K562 (cell line): ENCODE measurements around the gene KIF1A. TPM values are rescaled to one million over a fixed set of nuclear protein-coding genes. Genes with fewer than 3 reads are reported as not detected.

Source experiments
- ATAC-seq: fragments of 200-7000 bp; cut with Tn5 transposase; 3 replicates; pipeline ENCODE4 v1.9.1; 2020; ENCODE audit warnings: moderate library complexity
- BruUV-seq: library from RNA; stranded (reverse); fragments of 400-500 nt; replicated peaks from 2 replicates; lab custom pipeline; 2021; lab: Mats Ljungman, UMichigan
- CTCF ChIA-PET: fragments of 300-600 bp; formaldehyde crosslinking; extraction: SDS; loops from one replicate; lab custom pipeline; 2021; ENCODE audit warnings: low intra/inter-chr PET ratio; lab: Yijun Ruan, JAX
- POLR2A ChIA-PET: fragments of 300-600, 350-650 bp; sonication (Branson Sonifier 250); formaldehyde crosslinking; extraction: SDS; loops from one replicate; lab custom pipeline; 2021; ENCODE audit warnings: antibody characterized with exemption, inconsistent platforms; lab: Yijun Ruan, JAX
- DNase-seq, 4 experiments: peaks; one replicate each; pipeline versions ENCODE4 v3.0.0 to v3.0.0-alpha.2; 2011 to 2018; ENCODE audit warnings: low spot score in 3 of 4, mixed read lengths in 3 of 4; ENCODE audit errors: extremely low read depth in 1 of 4
- FAIRE-seq: peaks from 2 replicates; lab custom pipeline; 2011; peaks lifted over from hg19 to GRCh38; lab: Jason Lieb, UNC
- H2AFZ ChIP-seq: 2 replicates; pipeline ENCODE4 v1.6.0; 2011; ENCODE audit warnings: low read depth, low read length, control low read depth, inconsistent platforms
- H3K27ac ChIP-seq: fragments of 200-600 bp; 3 replicates; pipeline ENCODE4 v1.8.0; 2011; ENCODE audit warnings: low read depth, mild to moderate bottlenecking, control low read depth, inconsistent platforms, low read length, moderate library complexity, mixed read lengths; ENCODE audit errors: extremely low read depth
- H3K27me3 ChIP-seq, 2 experiments: fragments of 300-600 bp in 1 of 2; 2 replicates in 1 of 2; 3 replicates in 1 of 2; pipeline versions ENCODE4 v1.6.0 to v1.8.0; 2011; ENCODE audit warnings: inconsistent platforms in 2 of 2, low read length in 2 of 2, mild to moderate bottlenecking in 1 of 2, mixed read lengths in 1 of 2, moderate library complexity in 1 of 2; ENCODE audit not compliant: control insufficient read depth in 2 of 2, insufficient read depth in 2 of 2
- H3K36me3 ChIP-seq: fragments of 300-600 bp; 3 replicates; pipeline ENCODE4 v1.8.0; 2011; ENCODE audit warnings: mild to moderate bottlenecking, low read length, inconsistent platforms; ENCODE audit not compliant: control insufficient read depth, insufficient read depth
- H3K4me1 ChIP-seq, 2 experiments: fragments of 200-600 bp in 1 of 2; replicated peaks in 1 of 2; 2 replicates in 1 of 2; 3 replicates in 1 of 2; pipeline versions ENCODE4 v1.5.1 to v1.8.0; 2011; ENCODE audit warnings: inconsistent platforms in 2 of 2, low read length in 2 of 2, mild to moderate bottlenecking in 1 of 2, mixed read lengths in 1 of 2, moderate library complexity in 1 of 2; ENCODE audit not compliant: control insufficient read depth in 2 of 2, insufficient read depth in 2 of 2
- H3K4me2 ChIP-seq: 2 replicates; pipeline ENCODE4 v1.6.1; 2011; ENCODE audit warnings: low read length, control low read depth, inconsistent platforms, mixed read lengths; ENCODE audit not compliant: insufficient read depth
- H3K4me3 ChIP-seq: fragments of 200-600 bp; sonication (generic), shearing (Covaris generic); 2 replicates; pipeline ENCODE4 v1.5.1; 2016; ENCODE audit warnings: control low read depth, inconsistent platforms
- H3K79me2 ChIP-seq: fragments of 200-600 bp; 3 replicates; pipeline ENCODE4 v1.8.0; 2011; ENCODE audit warnings: low read length, inconsistent platforms; ENCODE audit not compliant: control insufficient read depth, insufficient read depth
- H3K9ac ChIP-seq, 2 experiments: 2 replicates each; pipeline versions ENCODE4 v1.6.0 to v1.6.1; 2011; ENCODE audit warnings: low read depth in 2 of 2, low read length in 2 of 2, control low read depth in 1 of 2, inconsistent platforms in 1 of 2, mild to moderate bottlenecking in 1 of 2, mixed read lengths in 1 of 2; ENCODE audit not compliant: insufficient read depth in 1 of 2
- H3K9me1 ChIP-seq: one replicate; pipeline ENCODE4 v1.6.0; 2011; ENCODE audit warnings: inconsistent platforms, mild to moderate bottlenecking, low read length, moderate library complexity; ENCODE audit not compliant: control insufficient read depth, insufficient read depth
- H3K9me3 ChIP-seq: replicated peaks from 2 replicates; pipeline ENCODE4 v1.5.1; 2011; ENCODE audit warnings: low read depth, low read length, inconsistent platforms; ENCODE audit not compliant: control insufficient read depth, insufficient read depth
- H4K20me1 ChIP-seq: replicated peaks from 2 replicates; pipeline ENCODE4 v1.6.1; 2011; ENCODE audit warnings: low read length, inconsistent platforms, mixed read lengths; ENCODE audit not compliant: control insufficient read depth, insufficient read depth
- CTCFL ChIP-seq: IDR thresholded peaks from 2 replicates; pipeline ENCODE4 v1.6.1; 2011; ENCODE audit warnings: borderline replicate concordance, low read depth, mild to moderate bottlenecking, moderate library complexity, low read length; ENCODE audit not compliant: insufficient read depth, poor library complexity, severe bottlenecking
- HDAC1 ChIP-seq, 2 experiments: fragments of 450-650 bp; IDR thresholded peaks; 2 replicates each; pipeline ENCODE4 v1.6.1; 2016 to 2017; ENCODE audit warnings: inconsistent platforms in 1 of 2, mild to moderate bottlenecking in 1 of 2, moderate library complexity in 1 of 2
- MYNN ChIP-seq, 2 experiments: sonication (generic); formaldehyde crosslinking in 1 of 2; IDR thresholded peaks; 2 replicates each; pipeline versions ENCODE4 v1.5.0 to v1.6.1; 2016 to 2020; ENCODE audit warnings: antibody characterized with exemption in 1 of 2, missing genetic modification reagents in 1 of 2
- PURB ChIP-seq: sonication (generic); formaldehyde crosslinking; IDR thresholded peaks from 2 replicates; pipeline ENCODE4 v1.9.0; 2021; ENCODE audit warnings: low read depth, mild to moderate bottlenecking, missing genetic modification reagents
- TFAM ChIP-seq: fragments of 250-450 bp; sonication (Bioruptor Pico); conservative IDR thresholded peaks from 2 replicates; pipeline ENCODE4 v1.5.0; 2021; ENCODE audit warnings: mild to moderate bottlenecking, moderate library complexity
- VEZF1 ChIP-seq: fragments of 200-800 bp; sonication (Bioruptor generic); IDR thresholded peaks from 2 replicates; pipeline ENCODE4 v1.6.1; 2017; ENCODE audit warnings: missing genetic modification characterization, missing compliant biosample characterization
- ZBTB12 ChIP-seq: fragments of 250-450 bp; sonication (Bioruptor Pico); IDR thresholded peaks from 2 replicates; pipeline ENCODE4 v1.4.0; 2020
- ZNF586 ChIP-seq: fragments of 450-650 bp; formaldehyde crosslinking; conservative IDR thresholded peaks from 2 replicates; pipeline ENCODE4 v1.4.0; 2020; ENCODE audit warnings: mild to moderate bottlenecking, moderate library complexity
- WGBS: fragments of 100-300 bp; shearing (Covaris generic); methylation state at CpG from one replicate; pipeline ENCODE4 v1.1.6; 2016; ENCODE audit warnings: low coverage, mixed read lengths; ENCODE audit not compliant: insufficient coverage; ENCODE audit errors: missing lambda C conversion rate; 5-methylcytosine and 5-hydroxymethylcytosine counted together
- in situ Hi-C: fragments of 300-500 bp; cut with MboI; formaldehyde crosslinking; loops from 4 replicates; pipeline ENCODE4 v1.15.0; 2018; ENCODE audit warnings: inconsistent platforms, mixed read lengths
- intact Hi-C: fragments of 100-400 bp; cut with micrococcal nuclease; formaldehyde crosslinking; loops from 2 replicates; pipeline ENCODE4 v1.14.2; 2022
- polyA plus RNA-seq, 8 experiments: library from polyadenylated mRNA; depleted of rRNA in 4 of 8; stranded (reverse) in 5 of 8; unstranded in 3 of 8; fragments of >200 nt; fragmentation: Nextera tagmentation in 2 of 8; fragmentation: Illumina TruSeq in 1 of 8; extraction: Ambion mirVana in 2 of 8; extraction: Trizol in 1 of 8; gene quantifications; 2 replicates each; pipeline versions ENCODE4 v1.2.1 to v1.2.3, GENCODE V29; 2011 to 2014; ENCODE audit warnings: inconsistent platforms in 1 of 8, missing spikeins in 1 of 8
- total RNA-seq, 7 experiments: library from RNA; depleted of rRNA in 6 of 7; stranded (reverse); fragments of >200 nt in 6 of 7; fragmentation: Illumina TruSeq in 2 of 7; extraction: Trizol in 2 of 7; gene quantifications; 2 replicates each; pipeline versions ENCODE4 v1.2.1 to v1.2.3, GENCODE V29; 2011 to 2021; ENCODE audit warnings: low replicate concordance in 1 of 7

The KIF1A gene
- total and polyA plus RNA-seq, 9 of the 15 experiments (the other 6 are each of a cell fraction or from before 2014, with no cell fraction given) = 0.07 to 1.4 (median 0.45) TPM; not detected in 2

- no peak overlapping the region for H3K4me3 ChIP-seq
- H3K4me2 ChIP-seq = no peak overlapping the region
- DNase-seq (no peak), FAIRE-seq (no peak), ATAC-seq (no peak)
- WGBS = under 1% methylated on average over 15 of the region's 17 CpGs
- ChIA-PET CTCF (no interaction called here), POLR2A (interaction anchor here (0.5 to 1.2 kb wide), 2 partner anchors 10 to 474 kb away, joined by 3 read pairs; no protein-coding TSS in a partner anchor)
- H4K20me1 ChIP-seq = no peaks in the 10 kb centered on the region
- H3K9me3 ChIP-seq = no peaks in the 10 kb centered on the region
- intact Hi-C loops = no loop called here
- in situ Hi-C loops = no loop called here
- no peak overlapping the region for H3K9ac ChIP-seq
- no peaks in the 10 kb centered on the region for H3K9me1 ChIP-seq
- no peak overlapping the region for H2AFZ ChIP-seq
- TF ChIP-seq HDAC1 (IDR thresholded peaks at IDR 0.05) (no peak), TFAM (CRISPR knock-in tag) (no peak)
- peaks cover 9 to 69% of the 10 kb centered on the region in 2 experiments for H3K27me3 ChIP-seq
- no peaks in the 10 kb centered on the region for H3K36me3 ChIP-seq
- no peak overlapping the region for H3K27ac ChIP-seq
- no peaks in the 10 kb centered on the region; a peak in 1 of 5 replicates for H3K4me1 ChIP-seq
- H3K79me2 ChIP-seq = no peaks in the 10 kb centered on the region
- BruUV-seq = no TSS peak
Measured at GRCh38 chr2:240798327-240798905, 21.6 kb downstream of the KIF1A start.

- POLR2A ChIA-PET = interaction anchor here (1.2 kb wide), 1 partner anchor 9 kb away, joined by 3 read pairs; no protein-coding TSS in a partner anchor
- DNase-seq (no peak), ATAC-seq (no peak), FAIRE-seq (no peak)
- Histone ChIP-seq H3K27ac (no peak overlapping the region), H2AFZ (no peak overlapping the region), H3K36me3 (no peaks in the 10 kb centered on the region), H3K4me1 (no peaks in the 10 kb centered on the region; a peak in 1 of 5 replicates), H3K4me2 (no peak overlapping the region), H3K79me2 (no peaks in the 10 kb centered on the region), H4K20me1 (no peaks in the 10 kb centered on the region), H3K9me1 (no peaks in the 10 kb centered on the region), H3K9me3 (no peaks in the 10 kb centered on the region), H3K9ac (no peak overlapping the region), H3K4me3 (no peak overlapping the region), H3K27me3 (peaks cover 9 to 70% of the 10 kb centered on the region in 2 experiments)
- in situ Hi-C loops = no loop called here
- 0% methylated on average over 10 of the region's 12 CpGs for WGBS
- intact Hi-C loops = no loop called here
- CTCF ChIA-PET = no interaction called here
- BruUV-seq = no TSS peak
- no peak for TF ChIP-seq MYNN (IDR thresholded peaks at IDR 0.05)
- TF ChIP-seq MYNN (CRISPR knock-in tag; IDR thresholded peaks at IDR 0.05) = no peak
- TF ChIP-seq PURB (CRISPR knock-in tag) = no peak
- TF ChIP-seq CTCFL = no peak
- no peak for TF ChIP-seq VEZF1 (CRISPR knock-in tag)
- TF ChIP-seq ZBTB12 = no peak
- TF ChIP-seq ZNF586 (CRISPR knock-in tag) = no peak
Measured at GRCh38 chr2:240797914-240798313, 22.1 kb downstream of the KIF1A start.
